ENCODE data around the gene C12orf56.

GRCh38 chr12:64323006-64323405 is 67.6 kb downstream of the C12orf56 start:
- TF ChIP-seq CTCF (IDR thresholded peaks at IDR 0.05) (no peak), POLR2A (IDR thresholded peaks at IDR 0.05) (no peak)
